Thyroid gland (tissue), 4 donors: ENCODE results near the gene SPDYE18. TPM values are rescaled to one million over a fixed set of nuclear protein-coding genes. Genes with fewer than 3 reads are reported as not detected.
"Not testable (repeated sequence)": the region's sequence is repeated elsewhere in the genome, so short reads cannot be mapped to it uniquely, and the experiment has no call there.

Experiments used
- DNase-seq, 2 donors: peaks; one replicate each; pipeline ENCODE4 v3.0.0-alpha.2; 2019
- H3K27ac ChIP-seq, 3 donors: fragments of 200-600 bp; sonication (generic); 1 replicate in 2 of 3; 2 replicates in 1 of 3; pipeline ENCODE4 v1.5.1; 2016 to 2019; ENCODE audit warnings: mild to moderate bottlenecking in 1 of 3, moderate library complexity in 1 of 3
- H3K27me3 ChIP-seq: fragments of 200-600 bp; sonication (generic); one replicate; pipeline ENCODE4 v1.5.1; 2019
- H3K36me3 ChIP-seq, 2 donors: fragments of 200-600 bp; sonication (generic); one replicate each; pipeline ENCODE4 v1.5.1; 2016 to 2019
- H3K4me1 ChIP-seq, 2 donors: fragments of 200-600 bp; sonication (generic); one replicate each; pipeline ENCODE4 v1.5.1; 2017 to 2019
- H3K4me3 ChIP-seq, 3 donors: fragments of 200-600 bp; sonication (generic); replicated peaks in 1 of 3; 1 replicate in 2 of 3; 2 replicates in 1 of 3; pipeline ENCODE4 v1.5.1; 2016; ENCODE audit warnings: mild to moderate bottlenecking in 1 of 3
- H3K9me3 ChIP-seq: fragments of 200-600 bp; sonication (generic); one replicate; pipeline ENCODE4 v1.5.1; 2017
- WGBS, 2 donors: methylation state at CpG; one replicate each; pipeline ENCODE4 v1.1.5; 2017; 5-methylcytosine and 5-hydroxymethylcytosine counted together
- intact Hi-C: fragments of 100-400 bp; cut with DNase I; formaldehyde crosslinking; loops from one replicate; pipeline ENCODE4 v1.15.1; 2023
- total RNA-seq, 4 donors: library from RNA; depleted of rRNA; stranded (reverse); fragments of >200 nt; gene quantifications; one replicate each; pipeline ENCODE4 v1.2.3, GENCODE V29; 2016

The SPDYE18 gene
- total RNA-seq, 4 donors from 2014 or later: 1.2 to 2.1 (median 1.6) TPM

DNA sequence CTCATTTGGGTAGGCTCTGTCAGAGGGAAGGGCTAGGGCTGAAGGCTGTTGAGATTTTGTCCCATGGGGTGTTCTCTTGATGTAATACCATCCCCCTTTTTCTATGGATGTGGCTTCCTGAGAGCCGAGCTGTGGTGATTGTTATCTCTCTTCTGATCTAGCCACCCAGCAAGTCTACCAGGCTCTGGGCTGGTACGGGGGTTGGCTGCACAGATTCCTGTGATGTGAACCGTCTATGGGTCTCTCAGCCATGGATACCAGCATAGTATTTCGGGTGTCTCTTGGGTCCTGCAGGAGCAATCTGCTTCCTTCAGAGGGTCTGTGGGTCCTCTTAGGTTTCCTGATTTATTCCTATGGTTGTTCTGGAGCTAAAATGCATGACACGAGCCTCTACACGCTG, 8.8 kb upstream of the SPDYE18 start:
- H3K4me1 ChIP-seq, H3K27ac ChIP-seq, H3K27me3 ChIP-seq, intact Hi-C loops, DNase-seq, H3K36me3 ChIP-seq, H3K9me3 ChIP-seq, H3K4me3 ChIP-seq: not testable (repeated sequence)
- 97 to 100% methylated on average over 4 to 5 of the region's 6 CpGs for WGBS, 2 donors

GRCh38 chr7:77065869-77066268, 3.5 kb upstream of the SPDYE18 start:
- WGBS, 2 donors: 79 to 91% methylated on average over 7 of the region's 7 CpGs
- intact Hi-C loops, H3K27ac ChIP-seq, H3K4me1 ChIP-seq, H3K4me3 ChIP-seq, H3K9me3 ChIP-seq, H3K36me3 ChIP-seq, H3K27me3 ChIP-seq, DNase-seq: not testable (repeated sequence)

- H3K9me3 ChIP-seq, H3K4me1 ChIP-seq, DNase-seq, H3K4me3 ChIP-seq, H3K27me3 ChIP-seq, H3K27ac ChIP-seq, intact Hi-C loops, H3K36me3 ChIP-seq: not testable (repeated sequence)
- WGBS, 2 donors: 88 to 92% methylated on average over 4 of the region's 4 CpGs
These were observed 1.4 kb upstream of the SPDYE18 start for GRCh38 chr7:77063732-77064131.

DNA sequence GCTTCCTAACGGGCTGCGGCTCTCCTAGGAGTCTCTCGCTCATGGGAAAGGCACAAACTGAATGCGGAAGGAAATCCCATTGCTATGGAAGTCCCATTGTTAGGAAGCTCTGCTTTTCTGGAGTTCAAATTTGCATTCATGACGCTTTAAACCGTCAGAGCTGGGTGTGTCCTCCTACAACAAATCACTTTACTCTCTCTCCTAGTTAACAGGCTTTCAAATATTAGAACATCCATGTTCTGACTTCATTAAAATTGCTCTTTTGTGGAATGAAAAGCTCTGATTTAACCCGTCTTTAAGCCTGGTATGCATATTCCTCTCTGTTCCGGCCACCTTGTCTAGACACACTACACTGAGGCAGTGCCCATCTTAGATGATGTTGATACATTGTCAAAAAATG, 30.1 kb downstream of the SPDYE18 start, which contains the start of gene SPDYE17:
TSS of gene SPDYE17 (minus strand) at position 101 of the 400 bp plus-strand sequence. CDS start 1,791 bp downstream, outside the sequence.
- intact Hi-C loops, H3K27me3 ChIP-seq, H3K4me3 ChIP-seq, H3K9me3 ChIP-seq, H3K36me3 ChIP-seq, H3K4me1 ChIP-seq, H3K27ac ChIP-seq, DNase-seq: not testable (repeated sequence)
- 80 to 98% methylated on average over 8 of the region's 8 CpGs for WGBS, 2 donors

- H3K4me3 ChIP-seq, H3K4me1 ChIP-seq, intact Hi-C loops, H3K36me3 ChIP-seq, H3K27ac ChIP-seq, H3K27me3 ChIP-seq, DNase-seq, H3K9me3 ChIP-seq: not testable (repeated sequence)
- 92 to 99% methylated on average over 4 to 9 of the region's 10 CpGs for WGBS, 2 donors
These were observed 36.0 kb downstream of the SPDYE18 start for GRCh38 chr7:77026349-77026748.

- H3K9me3 ChIP-seq, intact Hi-C loops, H3K36me3 ChIP-seq, H3K27me3 ChIP-seq, H3K4me3 ChIP-seq, H3K4me1 ChIP-seq: not testable (repeated sequence)
- H3K27ac ChIP-seq: peak overlapping the region in 2 of 3 donors; percentile 29 to 38
- 17 to 26% methylated on average over 6 to 9 of the region's 16 CpGs for WGBS, 2 donors
- DNase-seq: peak; percentile 43 to 58
These were observed 52.2 kb downstream of the SPDYE18 start for GRCh38 chr7:77010074-77010680.

DNA sequence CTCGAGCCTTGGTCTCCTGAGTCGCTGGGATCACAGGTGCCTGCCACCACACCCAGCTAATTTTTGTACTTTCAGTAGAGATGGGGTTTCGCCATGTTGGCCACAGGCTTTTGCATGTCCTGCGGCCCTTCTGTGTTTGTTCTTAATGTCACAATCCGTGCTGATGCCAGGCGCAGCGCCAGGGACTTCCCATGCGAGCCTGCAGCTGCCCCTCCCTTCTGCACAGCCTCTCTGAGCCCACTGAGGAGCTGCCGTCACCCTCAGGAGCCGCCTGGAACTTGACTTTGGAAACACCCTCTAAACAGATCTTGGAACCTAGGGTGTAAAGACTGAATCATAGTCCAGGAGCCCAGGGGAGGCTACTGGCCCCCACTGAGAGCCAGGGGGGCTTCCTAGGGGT, 54.4 kb downstream of the SPDYE18 start:
- H3K4me1 ChIP-seq, H3K9me3 ChIP-seq, H3K4me3 ChIP-seq, H3K27ac ChIP-seq, intact Hi-C loops, H3K36me3 ChIP-seq, H3K27me3 ChIP-seq: not testable (repeated sequence)
- DNase-seq: peak; percentile 57 to 77
- WGBS, 2 donors: 62 to 79% methylated on average over 10 of the region's 10 CpGs

GRCh38 chr7:77006127-77007110, 55.9 kb downstream of the SPDYE18 start:
- DNase-seq, H3K9me3 ChIP-seq, H3K27ac ChIP-seq, H3K4me1 ChIP-seq, intact Hi-C loops, H3K4me3 ChIP-seq, H3K27me3 ChIP-seq: not testable (repeated sequence)
- WGBS, 2 donors: 90 to 94% methylated on average over 6 to 8 of the region's 22 CpGs
- H3K36me3 ChIP-seq: peaks cover 0 to 10% of the 10 kb centered on the region in 2 donors

DNA sequence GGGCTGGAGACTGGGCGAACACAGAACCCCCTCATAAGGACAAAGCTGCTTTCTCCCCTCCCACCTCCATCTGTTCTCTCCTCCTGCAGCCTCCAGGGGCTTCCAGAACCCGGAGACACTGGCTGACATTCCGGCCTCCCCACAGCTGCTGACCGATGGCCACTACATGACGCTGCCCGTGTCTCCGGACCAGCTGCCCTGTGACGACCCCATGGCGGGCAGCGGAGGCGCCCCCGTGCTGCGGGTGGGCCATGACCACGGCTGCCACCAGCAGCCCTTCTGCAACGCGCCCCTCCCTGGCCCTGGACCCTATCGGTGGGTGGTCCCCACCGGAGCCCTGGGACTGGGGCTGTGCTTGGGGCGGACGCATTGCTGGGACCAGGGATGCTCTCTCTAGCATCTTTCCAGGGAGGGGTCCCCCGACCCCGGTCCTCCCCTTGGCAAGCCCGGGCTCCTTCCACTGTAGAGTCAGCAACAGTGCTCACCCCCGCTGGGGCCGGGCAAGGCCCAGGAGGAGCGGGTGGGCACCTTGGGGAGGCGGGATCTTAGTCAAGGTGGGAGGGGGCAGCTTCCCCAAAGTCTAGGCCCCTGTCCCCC, 56.8 kb downstream of the SPDYE18 start:
- H3K27me3 ChIP-seq, H3K27ac ChIP-seq, DNase-seq, H3K9me3 ChIP-seq, intact Hi-C loops, H3K4me1 ChIP-seq, H3K4me3 ChIP-seq: not testable (repeated sequence)
- WGBS, 2 donors: 90 to 91% methylated on average over 7 to 13 of the region's 27 CpGs
- H3K36me3 ChIP-seq: peaks cover 0 to 10% of the 10 kb centered on the region in 2 donors

DNA sequence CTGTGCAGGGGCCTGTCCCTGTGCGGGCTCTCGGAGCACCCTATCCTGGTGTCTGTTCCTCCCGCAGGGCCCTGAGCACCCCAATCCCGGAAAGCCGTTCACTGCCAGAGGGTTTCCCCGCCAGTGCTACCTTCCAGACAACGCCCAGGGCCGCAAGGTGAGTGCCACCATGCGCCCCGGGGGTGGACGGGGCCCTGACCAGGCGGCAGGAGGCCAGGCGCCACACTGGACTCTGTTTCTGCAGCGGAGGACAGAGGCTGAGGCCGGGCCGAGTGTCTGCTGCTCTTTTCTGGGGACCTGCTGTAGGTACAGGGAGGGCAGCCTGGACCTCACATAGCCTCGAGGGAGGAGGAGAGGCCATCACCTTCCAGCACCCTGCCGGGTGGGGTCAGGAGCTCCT, 58.2 kb downstream of the SPDYE18 start:
- H3K27me3 ChIP-seq, H3K4me1 ChIP-seq, DNase-seq, H3K9me3 ChIP-seq, H3K4me3 ChIP-seq, intact Hi-C loops, H3K27ac ChIP-seq: not testable (repeated sequence)
- H3K36me3 ChIP-seq: peaks cover 0 to 10% of the 10 kb centered on the region in 2 donors
- no CpG with 5 or more reads among the region's 18 CpGs for WGBS, 2 donors

- 85 to 100% methylated on average over 4 to 6 of the region's 10 CpGs for WGBS, 2 donors
- intact Hi-C loops, DNase-seq: not testable (repeated sequence)
These were observed 59.1 kb downstream of the SPDYE18 start for GRCh38 chr7:77003241-77003640.

DNA sequence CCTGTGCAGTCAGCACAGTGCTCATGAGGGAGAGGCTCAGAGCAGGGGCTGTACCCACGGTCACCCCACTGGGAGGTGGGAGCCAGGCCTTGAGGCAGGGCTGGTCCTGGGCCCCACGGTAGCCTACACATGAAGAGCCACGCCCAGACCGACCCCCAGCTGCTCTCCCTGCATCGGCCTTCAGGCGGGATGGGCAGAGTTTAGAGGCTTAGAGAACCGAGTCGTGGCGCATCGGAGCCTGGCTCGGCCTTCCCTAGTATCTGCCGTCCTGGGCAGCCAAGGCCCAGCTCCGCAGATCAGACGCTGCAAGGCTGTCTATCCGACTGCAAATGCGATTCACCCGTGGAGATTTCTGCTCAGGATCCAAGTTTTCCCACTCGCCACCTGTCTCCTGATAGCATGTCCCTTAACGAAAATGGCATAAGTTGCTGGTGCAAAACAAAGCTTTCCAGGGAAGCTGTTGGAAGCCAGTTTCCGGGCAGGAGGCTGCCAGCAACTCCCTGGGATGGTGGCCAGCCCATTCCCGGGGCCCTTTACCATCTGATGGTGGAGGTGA, 59.6 kb downstream of the SPDYE18 start:
- 87 to 90% methylated on average over 10 to 12 of the region's 21 CpGs for WGBS, 2 donors
- intact Hi-C loops, H3K27me3 ChIP-seq, H3K4me1 ChIP-seq, DNase-seq, H3K4me3 ChIP-seq, H3K9me3 ChIP-seq, H3K27ac ChIP-seq: not testable (repeated sequence)
- H3K36me3 ChIP-seq: peaks cover 0 to 10% of the 10 kb centered on the region in 2 donors

More at GRCh38 chr7:77003241-77003640, 59.1 kb downstream of the SPDYE18 start:
- not testable (repeated sequence) for H3K9me3 ChIP-seq, H3K27ac ChIP-seq, H3K27me3 ChIP-seq, H3K4me3 ChIP-seq, H3K4me1 ChIP-seq
- H3K36me3 ChIP-seq: peaks cover 0 to 10% of the 10 kb centered on the region in 2 donors
